Right lobe of liver (tissue), 4 donors: ENCODE measurements around the gene RNASEH2B.

Experiments
- POLR2A ChIP-seq: fragments of 450-650 bp; IDR thresholded peaks from one replicate; pipeline ENCODE4 v1.6.1; 2017; ENCODE audit warnings: antibody characterized with exemption, mild to moderate bottlenecking
- TF ChIP-seq, protein P1 (sequence below), 4 donors: fragments of 200-600 bp in 3 of 4; fragments of 450-650 bp in 1 of 4; IDR thresholded peaks; one replicate each; pipeline versions ENCODE4 v1.5.1 to v1.8.0; 2016 to 2022; ENCODE audit warnings: antibody characterized with exemption in 4 of 4, mild to moderate bottlenecking in 2 of 4
- donor health status: DM: no; HTN: no; CAD: no.
- donor health status: DM: no; HTN: no; CAD: no.
- donor health status: DM: no; HTN: yes; CAD: no.

DNA sequence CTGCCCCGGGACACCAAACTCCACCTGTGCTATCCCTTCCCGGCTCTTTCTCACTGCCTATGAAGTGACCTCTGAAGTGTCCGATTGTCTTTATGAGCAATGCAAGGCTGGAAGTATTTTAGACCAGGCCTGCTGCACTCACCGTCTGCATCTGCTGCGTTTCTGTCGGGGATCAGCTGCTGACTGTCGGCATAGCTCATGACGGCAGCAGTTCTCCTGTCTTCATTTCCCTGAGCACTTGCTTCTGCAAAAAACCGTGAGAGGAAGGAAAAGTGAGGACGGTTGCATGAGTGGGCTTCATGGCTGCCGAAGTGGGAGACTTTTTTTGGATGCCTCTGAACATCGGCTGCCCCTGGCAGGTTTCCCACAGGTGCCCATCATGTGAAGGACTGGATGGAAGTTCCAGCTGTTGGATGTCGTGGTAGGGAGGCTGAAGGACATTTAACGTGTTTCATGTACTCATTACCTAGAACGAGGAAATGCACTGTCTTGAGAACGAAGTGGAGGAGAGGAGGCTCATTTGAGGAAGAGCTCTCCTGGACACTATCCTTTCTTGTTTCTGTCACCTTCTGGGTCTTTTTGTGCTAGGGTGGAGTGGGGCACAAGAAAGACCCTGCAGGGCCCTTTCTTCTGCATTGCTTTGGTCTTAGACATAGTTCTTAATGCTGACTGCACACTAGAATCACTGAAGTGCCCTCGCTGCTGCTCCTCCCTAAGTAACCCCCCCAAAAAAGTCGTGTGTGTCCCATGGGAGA lies 94.7 kb downstream of the RNASEH2B start:
- TF ChIP-seq, protein P1, sequence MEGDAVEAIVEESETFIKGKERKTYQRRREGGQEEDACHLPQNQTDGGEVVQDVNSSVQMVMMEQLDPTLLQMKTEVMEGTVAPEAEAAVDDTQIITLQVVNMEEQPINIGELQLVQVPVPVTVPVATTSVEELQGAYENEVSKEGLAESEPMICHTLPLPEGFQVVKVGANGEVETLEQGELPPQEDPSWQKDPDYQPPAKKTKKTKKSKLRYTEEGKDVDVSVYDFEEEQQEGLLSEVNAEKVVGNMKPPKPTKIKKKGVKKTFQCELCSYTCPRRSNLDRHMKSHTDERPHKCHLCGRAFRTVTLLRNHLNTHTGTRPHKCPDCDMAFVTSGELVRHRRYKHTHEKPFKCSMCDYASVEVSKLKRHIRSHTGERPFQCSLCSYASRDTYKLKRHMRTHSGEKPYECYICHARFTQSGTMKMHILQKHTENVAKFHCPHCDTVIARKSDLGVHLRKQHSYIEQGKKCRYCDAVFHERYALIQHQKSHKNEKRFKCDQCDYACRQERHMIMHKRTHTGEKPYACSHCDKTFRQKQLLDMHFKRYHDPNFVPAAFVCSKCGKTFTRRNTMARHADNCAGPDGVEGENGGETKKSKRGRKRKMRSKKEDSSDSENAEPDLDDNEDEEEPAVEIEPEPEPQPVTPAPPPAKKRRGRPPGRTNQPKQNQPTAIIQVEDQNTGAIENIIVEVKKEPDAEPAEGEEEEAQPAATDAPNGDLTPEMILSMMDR (IDR thresholded peaks at IDR 0.05), result no peak
- TF ChIP-seq POLR2A, result no peak
